ENCODE measurements around the gene AMIGO1.
A peak's percentile ranks its signal among the peaks of the same experiment; 100 is the strongest.
"Not testable (repeated sequence)": the region's sequence is repeated elsewhere in the genome, so short reads cannot be mapped to it uniquely, and the experiment has no call there.

The AMIGO1 gene

DNA sequence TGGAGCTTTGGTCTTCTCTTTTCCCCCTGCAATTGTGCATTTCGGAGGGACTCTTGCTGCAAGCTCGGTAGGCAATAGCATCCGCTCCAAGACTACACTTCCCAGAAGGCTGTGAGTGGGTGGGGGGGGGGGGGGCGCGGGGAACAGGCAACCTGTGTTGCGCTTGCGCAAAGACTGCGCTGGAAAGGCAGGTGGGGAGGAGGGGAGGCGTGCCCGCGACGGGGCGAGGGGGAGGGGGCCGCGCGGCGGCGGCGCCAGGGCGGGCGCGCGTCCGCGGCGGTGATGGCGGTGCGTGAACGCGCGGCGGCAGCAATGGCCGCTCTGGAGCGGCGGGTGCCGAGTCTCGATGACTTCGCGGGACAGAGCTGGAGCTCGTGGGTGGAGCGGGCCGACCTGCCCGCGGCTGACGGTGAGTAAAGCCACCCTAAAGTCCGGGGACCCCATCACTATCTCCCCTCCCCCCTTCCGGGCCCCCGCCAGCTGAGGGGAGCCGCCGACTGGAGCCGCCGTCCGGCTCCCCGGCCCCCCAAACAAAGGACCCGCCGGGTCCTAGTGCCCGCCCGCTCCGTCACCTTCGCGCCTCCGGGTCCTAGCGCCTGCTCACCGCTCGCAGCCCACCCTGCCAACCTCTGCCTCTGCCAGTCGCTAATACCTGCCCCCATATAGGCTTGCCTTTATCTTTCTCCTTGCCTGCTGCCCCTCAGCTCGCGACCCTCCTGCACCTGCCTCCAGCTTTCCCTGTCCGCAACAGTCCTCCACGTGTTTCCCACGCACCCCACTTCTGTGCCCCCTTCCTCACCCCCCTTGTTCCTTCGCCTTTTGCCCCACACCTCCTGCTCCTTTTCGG, 25.6 kb downstream of the AMIGO1 start, which contains the start of gene ATXN7L2:
Gene ATXN7L2 (plus strand): TSS at position 234 of the 847 bp plus-strand sequence. CDS start 49 bp downstream, at position 283.
- peak; percentile 80 to 87 for DNase-seq (ENCODE audit: low read depth in 1 of 2, low spot score in 1 of 2)

DNA sequence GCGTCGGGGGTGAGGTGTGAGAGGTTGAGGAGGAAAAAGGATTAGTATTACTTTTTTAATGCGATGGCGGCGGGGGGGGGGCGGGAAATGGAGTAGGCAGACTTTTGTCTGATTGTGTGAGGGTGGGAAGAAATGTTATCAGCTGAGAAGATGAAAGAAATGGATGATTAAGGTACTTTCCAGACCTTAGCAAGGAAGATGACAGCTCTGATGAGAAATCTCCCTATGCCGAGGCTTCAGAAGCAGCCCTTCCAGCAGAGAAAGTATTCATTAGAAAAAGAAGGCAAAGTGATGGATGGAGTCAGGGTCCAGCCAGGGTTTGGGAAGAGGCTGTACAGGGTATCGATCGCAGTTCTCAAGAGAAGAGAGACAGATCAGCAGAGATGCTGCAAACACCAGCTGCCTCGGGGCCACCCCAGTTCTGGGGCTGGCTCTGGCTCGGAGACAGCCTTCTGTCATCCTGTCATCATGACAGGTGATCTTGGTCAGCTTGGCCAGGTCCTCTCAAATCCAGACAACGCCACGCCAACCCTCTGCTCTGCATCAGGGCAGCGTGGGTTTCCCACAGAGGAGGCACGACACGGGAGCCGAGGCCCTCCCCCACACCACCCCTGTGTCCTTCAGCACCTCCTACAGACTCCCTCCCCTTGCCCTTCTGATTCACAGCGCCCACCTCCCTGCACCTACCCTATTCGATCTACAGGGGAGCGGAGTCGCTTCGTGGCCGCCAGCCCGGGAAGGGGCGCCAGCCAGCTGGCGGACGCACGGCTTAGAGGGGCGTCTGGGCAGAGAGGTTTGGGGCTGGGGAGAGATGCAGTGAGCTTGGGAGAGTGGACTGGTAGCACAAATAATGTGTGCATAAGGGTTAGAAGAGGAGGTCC, 26.5 kb downstream of the AMIGO1 start:
- DNase-seq (ENCODE audit: low read depth in 1 of 2, low spot score in 1 of 2): no peak

DNA sequence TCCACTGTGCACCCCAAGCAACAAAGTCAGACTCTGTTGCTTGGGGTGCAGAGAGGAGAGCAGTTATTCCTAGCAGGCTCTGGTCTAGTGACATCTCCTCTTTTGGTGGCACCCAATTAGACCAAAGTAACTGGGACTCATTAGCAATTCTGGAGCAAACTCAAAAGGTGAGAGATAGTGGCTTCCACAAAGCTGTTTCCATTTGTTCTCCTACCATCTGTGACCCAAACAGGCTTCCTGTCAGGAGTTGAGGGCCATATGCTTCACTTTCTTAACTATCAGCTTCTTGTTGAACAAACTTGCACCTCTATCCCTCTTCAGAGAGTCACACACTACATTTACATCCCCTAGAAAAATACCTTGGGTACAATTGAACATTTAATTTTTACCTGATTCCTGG, 27.3 kb downstream of the AMIGO1 start:
- DNase-seq (ENCODE audit: low read depth in 1 of 2, low spot score in 1 of 2): no peak

DNA sequence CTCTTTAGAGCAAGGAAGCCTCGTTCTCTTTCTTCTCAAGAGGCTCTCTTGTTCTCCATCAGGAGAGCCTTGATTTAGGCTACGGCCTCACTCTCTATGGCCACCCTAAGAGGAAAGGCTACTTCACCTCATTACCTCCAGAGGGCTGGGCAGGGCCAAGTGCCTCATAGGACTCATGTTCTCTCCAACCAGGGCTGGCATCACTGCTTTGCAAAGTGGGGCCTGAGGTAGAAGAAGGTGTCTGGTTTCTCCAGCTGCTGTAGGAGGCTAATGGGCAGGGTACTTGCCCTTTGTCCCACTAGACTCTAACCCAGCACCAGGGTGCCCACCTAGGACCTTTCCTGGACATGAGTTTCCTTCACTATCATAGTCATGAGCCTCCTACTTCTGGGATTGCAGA, 27.9 kb downstream of the AMIGO1 start:
- DNase-seq (ENCODE audit: low read depth in 1 of 2, low spot score in 1 of 2): no peak

DNA sequence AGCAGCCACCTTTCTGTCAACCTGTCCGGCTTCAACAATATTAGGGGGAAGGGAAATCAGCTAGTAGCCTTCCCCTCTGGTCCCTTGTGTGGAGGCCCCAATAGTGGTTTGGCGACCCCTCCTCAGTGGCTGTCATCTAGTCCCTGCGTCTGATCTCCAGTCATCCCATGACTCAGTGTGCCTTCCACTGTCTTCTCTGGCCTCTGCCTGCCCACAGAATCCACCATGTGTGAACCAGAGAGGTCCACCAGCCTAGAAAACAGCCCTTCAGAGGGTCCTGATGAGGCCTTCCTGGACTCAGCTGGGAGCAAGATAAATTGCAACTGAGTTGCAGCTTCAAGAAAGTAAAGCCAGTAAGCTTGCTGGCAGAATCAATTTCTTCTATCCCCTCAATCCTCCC, 29.6 kb downstream of the AMIGO1 start:
- DNase-seq (ENCODE audit: low read depth in 1 of 2, low spot score in 1 of 2): no peak

DNA sequence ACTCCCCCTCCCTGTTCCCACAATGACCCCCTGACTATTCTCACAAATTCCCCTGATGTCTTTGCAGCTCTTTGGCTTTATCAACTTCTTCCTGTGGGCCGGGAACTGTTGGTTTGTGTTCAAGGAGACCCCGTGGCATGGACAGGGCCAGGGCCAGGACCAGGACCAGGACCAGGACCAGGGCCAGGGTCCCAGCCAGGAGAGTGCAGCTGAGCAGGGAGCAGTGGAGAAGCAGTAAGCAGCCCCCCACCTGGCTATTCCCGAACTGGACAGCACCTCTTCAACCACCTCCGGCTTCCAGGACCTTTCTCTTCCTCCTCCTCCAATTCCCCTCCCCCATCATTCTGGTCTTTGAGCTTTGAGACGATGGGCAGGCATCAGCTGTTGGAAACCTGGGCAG, 30.2 kb downstream of the AMIGO1 start:
- DNase-seq (ENCODE audit: low read depth in 1 of 2, low spot score in 1 of 2): no peak

DNA sequence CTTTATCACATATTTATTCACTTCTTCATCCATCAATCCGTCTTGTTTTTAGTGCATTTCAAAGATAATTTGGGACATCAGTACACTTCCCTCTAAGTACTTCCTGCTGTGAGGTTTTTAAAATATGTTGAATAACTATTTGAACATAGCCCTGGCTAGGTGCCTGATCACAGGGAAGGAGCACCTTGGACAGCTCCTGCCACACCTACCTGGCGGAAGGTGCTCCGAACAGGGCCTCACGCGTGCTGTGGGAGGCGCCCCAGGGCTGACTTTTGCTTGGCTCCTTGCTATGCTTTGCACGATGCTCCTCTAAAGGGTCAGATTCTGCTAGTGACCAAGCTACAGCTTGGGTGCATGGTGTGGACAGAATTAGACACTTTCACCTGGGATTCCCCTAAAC, 30.7 kb downstream of the AMIGO1 start:
- DNase-seq (ENCODE audit: low read depth in 1 of 2, low spot score in 1 of 2): no peak

DNA sequence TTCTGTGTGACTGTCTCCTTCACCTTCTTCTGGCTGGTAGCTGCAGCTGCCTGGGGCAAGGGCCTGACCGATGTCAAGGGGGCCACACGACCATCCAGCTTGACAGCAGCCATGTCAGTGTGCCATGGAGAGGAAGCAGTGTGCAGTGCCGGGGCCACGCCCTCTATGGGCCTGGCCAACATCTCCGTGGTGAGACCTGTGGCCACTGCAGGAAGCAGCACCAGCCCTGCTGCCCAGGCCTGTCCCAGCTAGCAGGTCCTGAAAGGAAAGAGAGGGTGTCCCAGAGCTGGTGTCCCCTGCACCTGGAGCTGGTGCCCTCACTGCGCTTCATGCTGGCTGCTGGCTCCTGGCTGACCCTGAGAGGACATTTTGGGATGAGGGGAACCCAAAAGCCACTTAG, 31.7 kb downstream of the AMIGO1 start:
- DNase-seq (ENCODE audit: low read depth in 1 of 2, low spot score in 1 of 2): no peak

DNA sequence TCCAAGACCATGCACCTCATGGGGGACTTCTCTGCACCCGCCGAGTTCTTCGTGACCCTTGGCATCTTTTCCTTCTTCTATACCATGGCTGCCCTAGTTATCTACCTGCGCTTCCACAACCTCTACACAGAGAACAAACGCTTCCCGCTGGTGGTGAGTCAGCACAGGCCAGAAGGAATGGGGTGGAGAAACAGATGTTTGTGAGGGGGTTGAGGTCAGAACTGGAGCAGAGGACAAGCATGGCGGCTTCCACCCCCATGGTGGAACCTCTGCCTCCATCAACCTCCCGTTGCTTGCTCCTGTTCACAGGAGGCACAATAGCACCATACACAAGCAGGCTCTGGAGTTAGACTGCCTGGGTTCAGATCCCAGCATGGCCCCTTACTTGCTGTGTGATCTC, 32.7 kb downstream of the AMIGO1 start:
- no peak for DNase-seq (ENCODE audit: low read depth in 1 of 2, low spot score in 1 of 2)

DNA sequence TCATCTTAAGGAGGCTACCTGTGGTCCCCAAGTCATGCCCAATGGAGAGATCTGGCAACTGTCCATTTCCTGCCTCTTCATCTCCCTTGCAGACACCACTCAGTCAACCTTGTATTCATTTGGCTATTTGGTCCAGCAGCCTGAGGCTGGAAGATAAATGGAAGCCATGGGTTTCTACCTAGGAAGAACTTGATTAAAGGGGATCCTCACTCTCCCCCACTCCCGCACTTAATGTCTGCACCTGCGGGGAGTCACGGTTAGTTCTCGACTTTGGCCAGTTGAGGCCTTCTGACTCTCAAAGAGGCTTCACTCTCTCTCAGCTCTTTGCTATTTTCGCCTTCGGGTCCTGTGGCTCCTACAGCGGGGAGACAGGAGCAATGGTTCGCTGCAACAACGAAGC, 34.3 kb downstream of the AMIGO1 start:
- DNase-seq (ENCODE audit: low read depth in 1 of 2, low spot score in 1 of 2): no peak

DNA sequence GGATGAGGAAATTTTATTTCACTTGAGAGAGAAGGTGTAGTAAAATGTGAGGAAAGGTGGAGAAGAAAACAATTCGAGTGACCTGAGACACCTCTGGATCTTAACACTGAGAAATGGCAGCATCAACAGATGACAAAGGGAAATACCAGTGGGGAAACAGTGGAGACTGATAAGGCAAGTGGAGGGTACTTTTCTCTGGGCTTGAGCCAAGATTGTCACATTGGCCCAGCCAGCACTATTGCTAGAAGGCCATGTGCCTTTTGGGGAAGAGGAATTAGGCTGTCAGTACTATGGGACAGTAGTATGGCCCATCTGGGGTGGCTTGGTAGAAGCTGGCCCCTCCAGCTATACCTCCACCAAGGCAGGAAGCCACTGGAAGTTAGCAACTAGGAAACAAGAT, 34.8 kb downstream of the AMIGO1 start:
- no peak for DNase-seq (ENCODE audit: low read depth in 1 of 2, low spot score in 1 of 2)

DNA sequence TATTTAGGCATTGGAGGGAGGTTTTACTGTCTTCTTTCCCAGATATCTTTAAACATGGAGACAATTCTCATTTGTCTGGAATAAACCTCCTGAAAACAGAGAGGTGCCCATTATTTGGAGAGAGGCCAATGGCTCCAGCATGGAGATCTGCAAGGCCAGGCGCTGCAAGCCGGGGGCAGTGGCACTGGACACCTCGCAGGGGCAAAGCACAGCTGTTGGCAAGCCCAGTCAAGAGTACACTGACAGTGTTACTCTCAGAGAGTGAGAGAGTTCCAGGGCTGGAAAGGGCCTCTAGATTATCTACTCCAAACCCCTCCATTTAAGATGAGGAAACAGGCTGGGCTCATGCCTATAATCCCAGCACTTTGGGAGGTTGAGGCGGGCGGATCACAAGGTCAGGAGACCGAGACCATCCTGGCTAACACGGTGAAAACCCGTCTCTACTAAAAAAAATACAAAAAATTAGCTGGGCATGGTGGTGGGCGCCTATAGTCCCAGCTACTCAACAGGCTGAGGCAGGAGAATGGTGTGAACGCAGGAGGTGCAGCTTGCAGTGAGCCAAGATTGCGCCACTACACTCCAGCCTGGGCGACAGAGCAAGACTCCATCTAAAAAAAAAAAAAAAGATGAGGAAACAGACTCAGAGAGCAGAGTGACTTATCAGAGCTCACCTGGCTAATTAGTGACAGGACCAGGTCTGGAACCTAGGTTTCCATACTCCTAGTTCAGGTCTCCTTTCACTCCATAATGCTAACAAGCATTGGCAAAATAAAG, 36.1 kb downstream of the AMIGO1 start:
- DNase-seq (ENCODE audit: low read depth in 1 of 2, low spot score in 1 of 2): not testable (repeated sequence)

DNA sequence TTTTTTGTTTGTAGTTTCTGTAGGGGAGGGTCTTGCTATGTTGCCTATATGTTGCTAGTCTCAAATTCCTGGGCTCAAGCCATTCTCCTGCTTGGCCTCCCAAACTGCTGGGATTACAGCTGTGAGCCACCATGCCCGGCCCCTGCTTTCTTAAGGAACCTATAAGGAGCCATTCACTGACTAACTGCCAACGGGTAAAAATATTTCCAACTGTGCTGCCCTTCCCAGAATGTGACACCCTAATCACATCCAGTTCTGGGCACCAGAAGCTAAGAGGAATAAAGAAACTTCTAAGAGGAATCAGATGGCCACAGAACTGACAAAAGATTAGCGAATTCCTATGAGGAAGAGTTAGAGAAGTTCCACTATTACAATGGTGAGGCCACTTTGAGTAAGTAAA, 36.7 kb downstream of the AMIGO1 start:
- DNase-seq (ENCODE audit: low read depth in 1 of 2, low spot score in 1 of 2): no peak

DNA sequence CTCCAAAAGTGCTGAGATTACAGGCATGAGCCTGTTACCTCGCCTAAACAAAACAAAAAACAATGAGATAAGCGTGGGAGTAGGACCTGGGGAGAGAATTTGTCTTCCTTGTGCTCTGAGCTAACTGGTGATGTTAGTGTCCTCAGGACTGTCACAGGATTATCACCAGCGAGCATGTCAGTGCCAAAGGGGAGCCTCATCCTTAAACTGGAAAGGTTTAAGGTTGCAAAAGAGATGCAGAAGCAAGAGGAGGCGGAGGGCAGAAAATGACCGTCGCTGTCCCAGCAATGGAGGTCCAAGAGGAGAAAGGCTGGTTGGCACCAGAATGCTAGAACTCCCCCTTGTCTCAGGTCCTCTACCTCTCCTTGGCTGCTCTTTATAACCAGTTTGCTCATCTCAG, 39.3 kb downstream of the AMIGO1 start:
- no peak for DNase-seq (ENCODE audit: low read depth in 1 of 2, low spot score in 1 of 2)

DNA sequence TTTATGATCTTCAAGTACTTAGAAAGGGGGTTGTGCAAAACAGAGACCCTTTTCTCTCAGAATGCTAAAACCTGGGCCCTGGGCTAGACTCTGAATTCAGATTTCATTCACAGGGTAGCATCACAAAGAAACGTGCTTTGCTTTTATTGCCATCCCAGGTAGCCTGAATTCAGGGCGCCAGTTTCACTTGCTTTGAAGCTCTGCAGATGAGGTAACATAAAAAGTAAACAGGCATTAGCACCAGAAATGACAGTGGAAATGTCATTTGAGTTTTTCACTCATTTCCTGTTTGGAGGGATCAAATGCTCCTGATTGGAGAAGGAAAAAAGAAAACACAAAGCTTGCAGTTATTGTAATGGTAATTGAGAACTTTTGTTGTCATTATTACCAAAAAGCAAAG, 40.6 kb downstream of the AMIGO1 start:
- no peak for DNase-seq (ENCODE audit: low read depth in 1 of 2, low spot score in 1 of 2)

DNA sequence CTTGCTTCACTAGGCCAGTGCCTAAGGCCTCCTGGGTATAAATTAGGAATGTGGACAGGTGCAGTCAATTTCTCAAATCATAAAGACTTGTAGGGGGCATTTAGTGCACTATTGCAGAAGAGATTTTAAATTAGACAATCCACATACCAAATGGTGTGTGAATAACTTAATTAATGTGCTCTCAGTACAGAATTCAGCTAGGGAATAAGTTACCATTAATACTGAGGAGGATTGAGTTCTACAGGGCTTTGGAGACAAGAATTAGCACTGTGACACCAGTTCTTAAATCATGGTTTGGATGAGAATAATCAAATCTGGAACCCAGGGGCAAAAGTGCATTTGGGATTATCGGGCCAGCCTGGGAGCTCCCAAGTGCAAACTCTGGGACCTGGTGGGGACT, 41.5 kb downstream of the AMIGO1 start:
- no peak for DNase-seq (ENCODE audit: low read depth in 1 of 2, low spot score in 1 of 2)

DNA sequence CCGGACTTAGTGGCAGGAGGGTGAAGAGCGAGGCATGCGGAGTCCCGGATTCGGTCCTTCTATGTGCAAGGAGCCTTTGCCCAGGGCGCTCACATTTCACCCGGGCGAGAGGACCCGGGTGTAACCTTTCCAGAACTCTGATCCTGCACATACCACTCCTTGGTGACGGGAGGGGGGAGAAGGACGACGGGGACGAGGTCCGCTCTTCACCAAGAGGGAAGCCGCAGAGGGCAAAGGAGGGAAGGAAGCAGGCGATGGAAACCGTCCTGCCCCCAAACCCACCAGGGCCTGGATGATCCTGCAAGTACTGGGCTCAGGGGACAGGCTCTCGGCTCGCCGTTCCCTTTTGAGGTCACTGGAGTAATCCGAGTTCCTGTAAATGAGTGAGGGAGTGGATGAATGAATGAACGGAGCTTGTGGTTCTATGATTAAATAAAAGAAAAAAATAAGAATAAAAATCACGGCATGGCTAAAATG, 42.2 kb downstream of the AMIGO1 start:
- no peak for DNase-seq (ENCODE audit: low read depth in 1 of 2, low spot score in 1 of 2)

DNA sequence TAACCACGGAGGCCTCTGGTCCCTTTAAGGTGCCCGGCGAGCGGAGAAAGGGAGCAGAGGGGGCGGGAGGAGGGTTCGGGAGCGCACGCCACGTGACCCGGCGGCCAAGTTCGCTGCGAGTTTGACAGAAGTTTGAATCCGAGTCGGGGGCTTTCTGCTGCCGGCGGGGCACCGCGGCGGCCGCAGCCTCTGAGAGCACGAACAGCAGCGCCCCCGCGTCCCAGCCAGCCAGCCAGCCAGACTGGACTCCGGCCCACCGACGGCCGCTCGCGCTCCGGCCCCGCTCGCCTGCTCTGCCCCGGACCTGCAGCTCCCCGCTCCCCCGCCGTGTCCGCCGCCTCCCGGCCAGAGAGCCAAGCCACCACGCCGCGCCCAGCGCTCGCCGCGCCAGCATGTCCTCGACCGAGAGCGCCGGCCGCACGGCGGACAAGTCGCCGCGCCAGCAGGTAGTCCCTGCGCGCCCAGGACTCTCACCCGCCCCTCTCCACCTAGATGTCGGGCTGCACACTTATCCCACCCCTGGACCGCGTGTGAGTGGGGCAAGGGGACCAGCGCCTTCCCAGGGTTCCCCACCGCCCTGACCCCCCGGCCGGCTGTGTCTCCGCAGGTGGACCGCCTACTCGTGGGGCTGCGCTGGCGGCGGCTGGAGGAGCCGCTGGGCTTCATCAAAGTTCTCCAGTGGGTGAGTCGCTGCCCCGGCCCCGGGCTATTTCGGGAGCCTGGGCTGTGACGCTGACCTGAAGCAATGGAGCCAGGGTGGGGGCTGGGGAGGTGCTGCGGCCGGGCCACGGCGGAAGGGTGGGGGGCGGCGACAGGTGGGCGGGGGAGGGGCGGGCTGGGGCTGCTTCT, 42.9 kb downstream of the AMIGO1 start, which contains the start of gene SYPL2:
Gene SYPL2 (plus strand): TSS at position 95 of the 849 bp plus-strand sequence. CDS start 298 bp downstream, at position 393.
- DNase-seq (ENCODE audit: low read depth in 1 of 2, low spot score in 1 of 2): no peak

DNA sequence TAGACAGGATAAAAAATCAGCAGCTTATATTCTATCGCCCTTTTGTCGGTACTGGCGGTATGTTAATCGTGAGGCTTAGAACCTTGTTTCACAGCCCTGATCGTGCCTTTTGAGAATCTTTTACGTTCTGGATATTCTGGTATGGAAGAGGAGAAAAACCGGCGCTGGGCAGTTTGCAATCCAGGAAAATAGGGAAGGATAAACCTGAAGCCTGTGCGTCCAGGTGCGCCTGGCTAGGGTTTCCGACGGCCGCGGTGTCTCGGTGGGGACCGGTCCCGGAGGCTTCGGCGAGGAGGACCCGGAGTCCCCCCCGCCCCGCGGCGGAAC, 43.4 kb downstream of the AMIGO1 start:
- DNase-seq (ENCODE audit: low read depth in 1 of 2, low spot score in 1 of 2): no peak

DNA sequence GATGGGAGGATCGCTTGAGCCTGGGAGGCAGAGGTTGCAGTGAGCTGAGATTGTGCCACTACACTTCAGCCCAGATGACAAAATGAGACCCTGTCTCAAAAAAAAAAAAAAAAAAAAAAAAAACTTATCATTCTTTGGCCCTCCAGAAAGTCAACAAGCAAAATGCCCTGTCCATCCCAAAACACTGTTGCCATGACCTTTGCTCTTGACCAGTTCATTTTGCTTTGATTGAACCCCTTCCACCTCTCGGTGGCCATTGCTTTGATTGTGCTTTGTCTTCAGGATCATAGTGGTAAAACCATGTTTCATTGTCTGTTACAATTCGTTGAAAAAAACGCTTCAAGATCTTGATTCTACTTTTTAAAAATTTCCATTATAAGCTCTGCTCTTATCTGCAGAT, 51.7 kb downstream of the AMIGO1 start:
- no peak for DNase-seq (ENCODE audit: low read depth in 1 of 2, low spot score in 1 of 2)
